Activated CD4-positive, alpha-beta T cell treated with anti-CD3 and anti-CD28 coated beads for 24 hours (primary cell): ENCODE measurements around the gene ORAI3.
A peak's percentile ranks its signal among the peaks of the same experiment; 100 is the strongest.
"Not testable (repeated sequence)": the region's sequence is repeated elsewhere in the genome, so short reads cannot be mapped to it uniquely, and the experiment has no call there.

Experiments used
- DNase-seq, 2 donors: peaks; one replicate each; pipeline ENCODE4 v3.0.0-alpha.2; 2020; ENCODE audit warnings: low read depth in 2 of 2

ORAI3 gene

GRCh38 chr16:30924076-30924912 is 24.6 kb upstream of the ORAI3 start:
- DNase-seq = no peak

- no peak for DNase-seq
Observed at GRCh38 chr16:30924913-30925631, 23.8 kb upstream of the ORAI3 start.

GRCh38 chr16:30925632-30925987 is 23.3 kb upstream of the ORAI3 start:
- DNase-seq = no peak

- DNase-seq = no peak
Observed at GRCh38 chr16:30925995-30926811, 22.7 kb upstream of the ORAI3 start.

GRCh38 chr16:30926937-30927788 is 21.7 kb upstream of the ORAI3 start:
- DNase-seq = no peak

GRCh38 chr16:30927789-30928378 is 21.0 kb upstream of the ORAI3 start:
- DNase-seq = peak in 1 of 2 donors; percentile 26

- DNase-seq = no peak
Observed at GRCh38 chr16:30928390-30928789, 20.5 kb upstream of the ORAI3 start.

- DNase-seq = no peak
Observed at GRCh38 chr16:30929167-30929566, 19.7 kb upstream of the ORAI3 start.

DNA sequence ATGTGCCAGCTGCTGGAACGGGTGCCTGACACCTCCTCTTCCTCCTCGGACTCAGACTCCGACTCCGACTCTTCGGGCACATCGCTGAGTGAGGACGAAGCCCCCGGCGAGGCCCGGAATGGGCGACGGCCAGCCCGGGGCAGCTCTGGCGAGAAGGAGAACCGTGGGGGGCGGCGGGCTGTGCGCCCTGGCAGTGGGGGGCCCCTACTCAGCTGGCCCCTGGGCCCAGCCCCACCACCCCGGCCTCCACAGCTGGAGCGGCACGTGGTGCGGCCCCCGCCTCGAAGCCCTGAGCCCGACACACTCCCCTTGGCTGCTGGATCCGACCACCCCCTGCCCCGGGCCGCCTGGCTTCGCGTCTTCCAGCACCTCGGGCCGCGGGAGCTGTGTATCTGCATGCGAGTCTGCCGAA is 18.7 kb upstream of the ORAI3 start:
- no peak for DNase-seq

GRCh38 chr16:30931068-30931650 is 17.7 kb upstream of the ORAI3 start:
- no peak for DNase-seq

DNA sequence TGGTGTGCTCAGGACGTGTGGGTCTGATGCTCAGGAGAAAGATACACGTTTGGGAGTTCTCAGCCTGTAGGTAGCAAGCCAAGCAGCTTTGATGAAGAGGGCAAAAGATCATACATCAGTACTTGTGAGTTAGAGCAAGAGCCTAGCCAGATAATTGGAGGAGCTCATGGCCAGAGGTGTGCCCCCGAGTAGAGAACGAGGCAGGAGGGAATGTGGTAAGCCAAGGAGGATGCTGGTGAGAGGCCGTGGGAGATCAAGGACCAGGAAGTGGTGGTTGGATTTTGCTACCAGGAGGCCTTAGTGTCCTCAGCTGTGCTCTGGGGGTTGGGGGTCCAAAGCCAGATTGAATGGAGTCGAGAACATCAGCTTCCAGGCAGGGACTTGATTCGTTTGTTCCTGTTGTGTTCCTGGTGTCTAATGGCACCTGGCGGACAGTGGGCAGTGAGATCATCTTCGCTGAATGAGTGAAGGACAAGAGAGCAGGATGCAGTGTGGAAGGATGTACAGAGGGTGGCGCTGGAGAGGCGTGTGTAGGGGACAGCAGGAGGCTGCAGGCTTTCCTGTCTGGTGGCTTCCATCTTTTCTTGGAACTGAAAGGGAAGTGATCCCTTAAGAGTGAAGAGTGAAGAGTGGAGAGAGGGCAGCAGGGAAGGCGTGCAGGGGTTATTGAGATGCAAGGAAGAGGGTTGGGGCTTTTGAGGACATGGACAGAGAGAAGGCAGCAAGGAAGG is 13.9 kb upstream of the ORAI3 start:
- no peak for DNase-seq

DNA sequence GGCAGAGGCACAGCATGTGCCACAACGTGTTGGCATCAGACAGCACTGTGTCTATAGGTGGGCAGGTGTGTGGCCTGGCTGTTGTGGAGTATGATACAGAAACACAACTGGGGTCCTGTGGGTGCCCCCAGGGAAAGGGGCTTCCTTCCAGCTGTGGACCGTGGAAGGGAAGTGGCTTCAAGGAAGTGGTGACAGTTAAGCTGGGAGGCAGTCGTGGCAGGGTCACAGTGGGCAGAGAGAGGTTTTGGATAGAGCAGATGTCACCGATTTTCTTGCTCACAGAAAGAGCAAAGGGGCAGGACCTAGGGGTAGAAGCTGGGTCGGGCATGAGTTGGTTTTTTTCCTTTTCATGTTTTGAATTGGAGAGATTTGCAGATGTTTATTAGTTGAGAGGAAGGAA is 11.2 kb upstream of the ORAI3 start:
- DNase-seq = no peak

DNA sequence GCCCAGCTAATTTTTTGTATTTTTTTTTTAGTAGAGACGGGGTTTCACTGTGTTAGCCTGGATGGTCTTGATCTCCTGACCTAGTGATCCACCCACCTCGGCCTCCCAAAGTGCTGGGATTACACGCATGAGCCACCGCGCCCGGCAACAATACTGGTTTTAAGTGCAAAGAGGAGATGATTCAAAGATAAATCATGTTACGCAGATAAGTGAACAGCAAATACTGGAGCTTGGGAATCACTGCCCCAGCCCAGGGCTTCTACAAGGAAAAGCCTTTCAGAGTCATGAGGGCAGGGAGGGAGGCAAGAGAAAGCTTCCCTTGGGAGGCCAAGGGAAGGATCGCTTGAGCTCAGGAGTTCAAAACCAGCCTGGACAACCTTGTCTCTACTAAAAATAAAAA is 9.3 kb upstream of the ORAI3 start:
- DNase-seq = not testable (repeated sequence)

GRCh38 chr16:30941600-30942425 is 7.1 kb upstream of the ORAI3 start:
- peak; percentile 37 to 54 for DNase-seq

GRCh38 chr16:30942426-30942806 is 6.5 kb upstream of the ORAI3 start:
- no peak for DNase-seq

- no peak for DNase-seq
Observed at GRCh38 chr16:30944352-30944751, 4.5 kb upstream of the ORAI3 start.

GRCh38 chr16:30946671-30947540 is 2.0 kb upstream of the ORAI3 start:
- no peak for DNase-seq

DNA sequence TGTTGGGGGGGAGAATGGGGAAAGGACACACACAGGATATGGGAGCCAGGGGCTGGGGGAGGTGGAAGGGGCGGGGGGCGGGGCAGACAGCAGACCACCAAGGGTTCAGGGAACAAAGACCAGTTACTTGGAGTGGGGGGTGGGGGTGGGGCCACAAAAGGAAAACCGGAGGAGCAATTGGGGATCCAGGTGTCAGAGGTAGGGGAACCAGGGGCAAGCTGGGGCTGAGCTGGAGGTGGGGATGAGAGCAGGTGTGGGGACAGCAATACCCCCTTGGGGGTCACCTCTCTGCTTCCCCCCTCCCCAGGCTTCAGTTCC is 1.4 kb upstream of the ORAI3 start:
- no peak for DNase-seq
